WTC11 (cell line): ENCODE results near the gene RFC2. TPM values are rescaled to one million over a fixed set of nuclear protein-coding genes. Genes with fewer than 3 reads are reported as not detected.
"Not testable (repeated sequence)": the region's sequence is repeated elsewhere in the genome, so short reads cannot be mapped to it uniquely, and the experiment has no call there.

Experiments used
- ATAC-seq: fragments of 200-7000 bp; cut with Tn5 transposase; 2 replicates; pipeline ENCODE4 v1.10.0; 2021; ENCODE audit warnings: mild to moderate bottlenecking, moderate library complexity
- CTCF ChIA-PET: fragments of 300-600 bp; sonication (Branson Sonifier 250); formaldehyde crosslinking; loops from one replicate; lab custom pipeline; 2021; ENCODE audit warnings: antibody characterized with exemption; lab: Charles Lee
- POLR2A ChIA-PET: fragments of 350-600 bp; sonication (Branson Sonifier 250); formaldehyde crosslinking; loops from one replicate; lab custom pipeline; 2021; ENCODE audit warnings: antibody characterized with exemption; lab: Charles Lee
- DNase-seq: peaks from one replicate; pipeline ENCODE4 v3.0.0; 2021; ENCODE audit warnings: low spot score
- H3K27ac Mint-ChIP-seq: 2 replicates; pipeline ENCODE4 v1.8.0; 2021; ENCODE audit warnings: mixed read lengths
- H3K27me3 Mint-ChIP-seq: 2 replicates; pipeline ENCODE4 v1.8.0; 2021; ENCODE audit warnings: low read depth, mild to moderate bottlenecking, moderate library complexity, mixed read lengths
- H3K36me3 Mint-ChIP-seq: 2 replicates; pipeline ENCODE4 v1.8.0; 2021; ENCODE audit warnings: mixed read lengths
- H3K4me1 Mint-ChIP-seq: 2 replicates; pipeline ENCODE4 v1.8.0; 2022; ENCODE audit warnings: mixed read lengths
- H3K4me3 Mint-ChIP-seq: 2 replicates; pipeline ENCODE4 v1.8.0; 2021; ENCODE audit warnings: mild to moderate bottlenecking, moderate library complexity, mixed read lengths
- H3K9me3 Mint-ChIP-seq: 2 replicates; pipeline ENCODE4 v1.8.0; 2021; ENCODE audit warnings: mixed read lengths
- ARID4B ChIP-seq: sonication (generic); formaldehyde crosslinking; IDR thresholded peaks from 2 replicates; pipeline ENCODE4 v1.8.0; 2023; ENCODE audit warnings: missing genetic modification reagents, mild to moderate bottlenecking, borderline replicate concordance
- CREM ChIP-seq: sonication (generic); formaldehyde crosslinking; IDR thresholded peaks from 2 replicates; pipeline ENCODE4 v1.8.1; 2022; ENCODE audit warnings: mild to moderate bottlenecking, missing genetic modification reagents, moderate library complexity
- ERG ChIP-seq: fragments of 250-450 bp; sonication (Bioruptor Pico); IDR thresholded peaks from 2 replicates; pipeline ENCODE4 v1.8.0; 2021; ENCODE audit warnings: mild to moderate bottlenecking
- FOXJ3 ChIP-seq: sonication (generic); formaldehyde crosslinking; IDR thresholded peaks from 2 replicates; pipeline ENCODE4 v1.9.0; 2021; ENCODE audit warnings: missing genetic modification reagents, mild to moderate bottlenecking, borderline replicate concordance
- IRF1 ChIP-seq: sonication (generic); formaldehyde crosslinking; IDR thresholded peaks from 2 replicates; pipeline ENCODE4 v1.8.0; 2023; ENCODE audit warnings: missing genetic modification reagents
- IRF2 ChIP-seq: sonication (generic); formaldehyde crosslinking; IDR thresholded peaks from 2 replicates; pipeline ENCODE4 v1.8.0; 2022; ENCODE audit warnings: low read depth, missing genetic modification reagents, borderline replicate concordance
- JAZF1 ChIP-seq: fragments of 250-450 bp; sonication (Bioruptor Pico); IDR thresholded peaks from 2 replicates; pipeline ENCODE4 v1.9.0; 2021; ENCODE audit warnings: moderate library complexity, mild to moderate bottlenecking, inconsistent platforms
- SMAD4 ChIP-seq: sonication (generic); formaldehyde crosslinking; IDR thresholded peaks from 2 replicates; pipeline ENCODE4 v1.8.0; 2022; ENCODE audit warnings: mild to moderate bottlenecking, missing genetic modification reagents
- TEAD4 ChIP-seq: sonication (generic); formaldehyde crosslinking; IDR thresholded peaks from 2 replicates; pipeline ENCODE4 v1.8.0; 2022; ENCODE audit warnings: mild to moderate bottlenecking, missing genetic modification reagents
- TP53 ChIP-seq: sonication (generic); formaldehyde crosslinking; IDR thresholded peaks from 2 replicates; pipeline ENCODE4 v1.8.1; 2023; ENCODE audit warnings: mild to moderate bottlenecking, missing genetic modification reagents
- USF1 ChIP-seq: sonication (generic); formaldehyde crosslinking; IDR thresholded peaks from 2 replicates; pipeline ENCODE4 v1.8.0; 2022; ENCODE audit warnings: mild to moderate bottlenecking, missing genetic modification reagents
- ZBTB43 ChIP-seq: sonication (generic); formaldehyde crosslinking; IDR thresholded peaks from 2 replicates; pipeline ENCODE4 v1.8.1; 2023; ENCODE audit warnings: mild to moderate bottlenecking, missing genetic modification reagents
- ZNF423 ChIP-seq: fragments of 250-450 bp; sonication (Bioruptor Pico); IDR thresholded peaks from 2 replicates; pipeline ENCODE4 v2.1.2; 2022; ENCODE audit warnings: mild to moderate bottlenecking, moderate library complexity
- ZNF532 ChIP-seq: fragments of 250-450 bp; sonication (Bioruptor Pico); IDR thresholded peaks from 2 replicates; pipeline ENCODE4 v1.9.0; 2021; ENCODE audit warnings: mild to moderate bottlenecking, borderline replicate concordance
- total RNA-seq: library from RNA; stranded (reverse); gene quantifications from 3 replicates; pipeline ENCODE4 v1.2.3, GENCODE V29; 2021

Gene RFC2
- total RNA-seq, 1 experiment from 2014 or later: 80.7 TPM

- H3K9me3 Mint-ChIP-seq, H3K4me3 Mint-ChIP-seq, POLR2A ChIA-PET, H3K27ac Mint-ChIP-seq, H3K4me1 Mint-ChIP-seq, ATAC-seq, H3K27me3 Mint-ChIP-seq, DNase-seq: not testable (repeated sequence)
- CTCF ChIA-PET: interaction anchor here (1.5 kb wide), 1 partner anchor 8 kb away, joined by 4 read pairs; no protein-coding TSS in a partner anchor
- H3K36me3 Mint-ChIP-seq: peaks cover 58% of the 10 kb centered on the region
These were observed 58.9 kb downstream of the RFC2 start for GRCh38 chr7:74195139-74195860.

GRCh38 chr7:74194686-74195085 is 59.5 kb downstream of the RFC2 start:
- Mint-ChIP-seq H3K36me3 (peaks cover 64% of the 10 kb centered on the region), H3K9me3 (no peaks in the 10 kb centered on the region), H3K4me1 (no peaks in the 10 kb centered on the region), H3K27me3 (no peaks in the 10 kb centered on the region), H3K4me3 (no peak overlapping the region), H3K27ac (no peak overlapping the region)
- TF ChIP-seq CREM (CRISPR knock-in tag) (no peak), JAZF1 (CRISPR knock-in tag) (no peak), ZNF423 (CRISPR knock-in tag) (no peak), IRF1 (CRISPR knock-in tag) (no peak), IRF2 (no peak), ARID4B (no peak)
- ChIA-PET CTCF (interaction anchor here (1.5 kb wide), 1 partner anchor 9 kb away, joined by 4 read pairs; no protein-coding TSS in a partner anchor), POLR2A (interaction anchor here (1.3 kb wide), 1 partner anchor 12 kb away, joined by 3 read pairs; no protein-coding TSS in a partner anchor)
- no peak for ATAC-seq
- DNase-seq: no peak

GRCh38 chr7:74193913-74194312 is 60.3 kb downstream of the RFC2 start:
- no peaks in the 10 kb centered on the region for H3K27me3 Mint-ChIP-seq
- no peak overlapping the region for H3K27ac Mint-ChIP-seq
- no peak for ATAC-seq
- no peak overlapping the region for H3K4me3 Mint-ChIP-seq
- ChIA-PET POLR2A (interaction anchor here (1.3 kb wide), 1 partner anchor 11 kb away, joined by 3 read pairs; no protein-coding TSS in a partner anchor), CTCF (interaction anchor here (1.1 to 1.5 kb wide), 2 partner anchors 10 to 12 kb away, joined by 4 to 6 read pairs; no protein-coding TSS in a partner anchor)
- H3K4me1 Mint-ChIP-seq: no peaks in the 10 kb centered on the region
- H3K36me3 Mint-ChIP-seq: peaks cover 72% of the 10 kb centered on the region
- DNase-seq: no peak
- no peaks in the 10 kb centered on the region for H3K9me3 Mint-ChIP-seq
- no peak for TF ChIP-seq TP53 (CRISPR knock-in tag)
- TF ChIP-seq USF1 (CRISPR knock-in tag): no peak
- TF ChIP-seq ZNF532 (CRISPR knock-in tag): no peak
- no peak for TF ChIP-seq IRF1 (CRISPR knock-in tag)
- no peak for TF ChIP-seq FOXJ3
- no peak for TF ChIP-seq TEAD4 (CRISPR knock-in tag)
- TF ChIP-seq SMAD4 (CRISPR knock-in tag): no peak
- TF ChIP-seq ZBTB43 (CRISPR knock-in tag): no peak
- no peak for TF ChIP-seq ERG (CRISPR knock-in tag)
